CD14-positive monocyte (primary cell): ENCODE results near the gene MOB1B. TPM values are rescaled to one million over a fixed set of nuclear protein-coding genes. Genes with fewer than 3 reads are reported as not detected.
A peak's percentile ranks its signal among the peaks of the same experiment; 100 is the strongest.
"Not testable (repeated sequence)": the region's sequence is repeated elsewhere in the genome, so short reads cannot be mapped to it uniquely, and the experiment has no call there.

Experiments
- DNase-seq, 3 donors: peaks; one replicate each; pipeline ENCODE4 v3.0.0-alpha.2; 2011 to 2022
- H2AFZ ChIP-seq: 2 replicates; pipeline ENCODE4 v1.6.0; 2012; ENCODE audit warnings: mild to moderate bottlenecking, low read depth, low read length, inconsistent platforms; ENCODE audit not compliant: insufficient read depth, poor library complexity, severe bottlenecking
- H3K27ac ChIP-seq, 2 donors: 1 replicate in 1 of 2; 2 replicates in 1 of 2; pipeline ENCODE4 v1.5.1; 2012 to 2013; ENCODE audit warnings: low read length in 2 of 2, control low read depth in 1 of 2, inconsistent platforms in 1 of 2, low read depth in 1 of 2, mild to moderate bottlenecking in 1 of 2
- H3K27me3 ChIP-seq, 2 donors: one replicate each; pipeline versions ENCODE4 v1.6.0 to v1.6.1; 2011 to 2013; ENCODE audit warnings: low read length in 2 of 2; ENCODE audit not compliant: control insufficient read depth in 2 of 2, insufficient read depth in 2 of 2
- H3K36me3 ChIP-seq, 2 donors: replicated peaks in 1 of 2; 1 replicate in 1 of 2; 2 replicates in 1 of 2; pipeline versions ENCODE4 v1.5.1 to v1.6.1; 2012 to 2013; ENCODE audit warnings: low read length in 2 of 2, control low read depth in 1 of 2, inconsistent platforms in 1 of 2, mild to moderate bottlenecking in 1 of 2; ENCODE audit not compliant: insufficient read depth in 2 of 2, control insufficient read depth in 1 of 2
- H3K4me1 ChIP-seq, 2 donors: 1 replicate in 1 of 2; 2 replicates in 1 of 2; pipeline versions ENCODE4 v1.5.1 to v1.6.1; 2012 to 2013; ENCODE audit warnings: low read length in 2 of 2, control low read depth in 1 of 2, inconsistent platforms in 1 of 2, mild to moderate bottlenecking in 1 of 2, moderate library complexity in 1 of 2; ENCODE audit not compliant: insufficient read depth in 2 of 2, control insufficient read depth in 1 of 2
- H3K4me2 ChIP-seq: replicated peaks from 2 replicates; pipeline ENCODE3; 2012; ENCODE audit warnings: low read length, moderate library complexity, mild to moderate bottlenecking; ENCODE audit not compliant: poor library complexity, severe bottlenecking; ENCODE audit errors: extremely low read depth
- H3K4me3 ChIP-seq, 3 experiments: fragments of 200-600 bp in 1 of 3; sonication (generic) in 1 of 3; replicated peaks in 1 of 3; 1 replicate in 2 of 3; 2 replicates in 1 of 3; pipeline ENCODE4 v1.5.1; 2011 to 2013; ENCODE audit warnings: low read length in 3 of 3, mild to moderate bottlenecking in 3 of 3, control low read depth in 2 of 3, low read depth in 2 of 3, inconsistent platforms in 1 of 3, moderate library complexity in 1 of 3
- H3K79me2 ChIP-seq: 2 replicates; pipeline ENCODE4 v1.6.0; 2012; ENCODE audit warnings: mild to moderate bottlenecking, control low read depth, inconsistent platforms, low read length, moderate library complexity; ENCODE audit not compliant: insufficient read depth
- H3K9ac ChIP-seq: 2 replicates; pipeline ENCODE4 v1.6.0; 2017; ENCODE audit warnings: low read length, mild to moderate bottlenecking; ENCODE audit not compliant: insufficient read depth, poor library complexity, severe bottlenecking
- H3K9me3 ChIP-seq, 2 donors: replicated peaks in 1 of 2; 1 replicate in 1 of 2; 2 replicates in 1 of 2; pipeline versions ENCODE4 v1.5.1 to v1.6.1; 2012 to 2013; ENCODE audit warnings: low read length in 2 of 2, control low read depth in 1 of 2; ENCODE audit not compliant: control insufficient read depth in 1 of 2, insufficient read depth in 1 of 2
- H4K20me1 ChIP-seq: 2 replicates; pipeline ENCODE4 v1.6.0; 2012; ENCODE audit warnings: mild to moderate bottlenecking, low read length, control low read depth, moderate library complexity; ENCODE audit not compliant: insufficient read depth
- H3K27ac Mint-ChIP-seq, 7 donors: one replicate each; pipeline ENCODE4 v1.8.0; 2020; ENCODE audit warnings: mild to moderate bottlenecking in 7 of 7, mixed read lengths in 7 of 7, moderate library complexity in 6 of 7, inconsistent platforms in 2 of 7
- H3K27me3 Mint-ChIP-seq, 3 donors: one replicate each; pipeline ENCODE4 v1.8.0; 2021 to 2022; ENCODE audit warnings: low read depth in 3 of 3, mild to moderate bottlenecking in 3 of 3, mixed read lengths in 3 of 3, moderate library complexity in 3 of 3, inconsistent platforms in 1 of 3
- H3K36me3 Mint-ChIP-seq, 2 donors: one replicate each; pipeline ENCODE4 v1.8.0; 2020; ENCODE audit warnings: mixed read lengths in 2 of 2, inconsistent platforms in 1 of 2, mild to moderate bottlenecking in 1 of 2
- H3K4me1 Mint-ChIP-seq: one replicate; pipeline ENCODE4 v1.8.0; 2020; ENCODE audit warnings: mild to moderate bottlenecking, mixed read lengths
- H3K4me3 Mint-ChIP-seq, 2 donors: one replicate each; pipeline ENCODE4 v1.8.0; 2020; ENCODE audit warnings: mild to moderate bottlenecking in 2 of 2, mixed read lengths in 2 of 2, moderate library complexity in 1 of 2
- H3K9me3 Mint-ChIP-seq, 7 donors: one replicate each; pipeline ENCODE4 v1.8.0; 2020 to 2022; ENCODE audit warnings: mixed read lengths in 7 of 7, mild to moderate bottlenecking in 6 of 7, moderate library complexity in 6 of 7, inconsistent platforms in 2 of 7
- CTCF ChIP-seq: fragments of 200-600 bp; IDR thresholded peaks from one replicate; pipeline ENCODE4 v1.8.0; 2022; ENCODE audit warnings: antibody characterized with exemption, mild to moderate bottlenecking
- WGBS: methylation state at CpG from one replicate; pipeline ENCODE4 v1.1.5; 2013; ENCODE audit warnings: missing lambda C conversion rate; ENCODE audit not compliant: insufficient coverage; 5-methylcytosine and 5-hydroxymethylcytosine counted together
- intact Hi-C, 2 donors: fragments of 100-400 bp; cut with micrococcal nuclease; formaldehyde crosslinking; loops; one replicate each; pipeline versions ENCODE4 v1.15.0 to v1.15.1; 2023
- polyA plus RNA-seq, 3 donors: library from polyadenylated mRNA; depleted of rRNA in 1 of 3; unstranded in 2 of 3; stranded (reverse) in 1 of 3; fragments of 300-500 nt in 2 of 3; fragments of >200 nt in 1 of 3; fragmentation: Illumina TruSeq in 2 of 3; gene quantifications; 1 replicate in 2 of 3; 2 replicates in 1 of 3; pipeline ENCODE4 v1.2.3, GENCODE V29; 2012 to 2021

The MOB1B gene
- polyA plus RNA-seq, 3 donors = 3.9 to 10.7 (median 7.0) TPM

GRCh38 chr4:71004281-71004851, 102.2 kb downstream of the MOB1B start:
- peaks cover 41% of the 10 kb centered on the region for H3K4me1 Mint-ChIP-seq
- WGBS = 64% methylated on average over 4 of the region's 7 CpGs
- H4K20me1 ChIP-seq = peaks cover 22% of the 10 kb centered on the region
- peaks cover 10% of the 10 kb centered on the region in 2 donors for H3K4me1 ChIP-seq
- peaks cover 98% of the 10 kb centered on the region for H3K79me2 ChIP-seq
- H3K9ac ChIP-seq = no peak overlapping the region
- no peak overlapping the region for H3K4me3 Mint-ChIP-seq
- H2AFZ ChIP-seq = no peak overlapping the region
- H3K36me3 ChIP-seq = peaks cover 7 to 30% of the 10 kb centered on the region in 2 donors
- DNase-seq = no peak
- peaks cover 32 to 59% of the 10 kb centered on the region in 2 donors for H3K36me3 Mint-ChIP-seq
- no peak overlapping the region for H3K4me2 ChIP-seq
- peaks cover 0 to 2% (median 0%) of the 10 kb centered on the region in 7 donors for H3K9me3 Mint-ChIP-seq
- H3K27ac Mint-ChIP-seq = peak overlapping the region; percentile 15 to 82 (median 61)
- H3K27me3 ChIP-seq = no peaks in the 10 kb centered on the region
- intact Hi-C loops = loop anchor here in 1 of 2 donors (10.0 kb wide), 1 partner anchor 350 kb away; no protein-coding TSS in a partner anchor
- H3K4me3 ChIP-seq = no peak overlapping the region
- no peaks in the 10 kb centered on the region for H3K27me3 Mint-ChIP-seq
- TF ChIP-seq CTCF = no peak
- H3K9me3 ChIP-seq = no peaks in the 10 kb centered on the region
- H3K27ac ChIP-seq = peak overlapping the region in 1 of 2 donors; percentile 71

- Histone ChIP-seq H3K36me3 (peaks cover 7 to 30% of the 10 kb centered on the region in 2 donors), H3K4me1 (peaks cover 10% of the 10 kb centered on the region in 2 donors), H3K27ac (peak overlapping the region in 1 of 2 donors; percentile 9), H3K79me2 (peaks cover 99% of the 10 kb centered on the region), H4K20me1 (peaks cover 23% of the 10 kb centered on the region)
- 89% methylated on average over 1 of the region's 6 CpGs for WGBS
- not testable (repeated sequence) for H3K9me3 Mint-ChIP-seq, H2AFZ ChIP-seq, H3K9me3 ChIP-seq, H3K4me3 Mint-ChIP-seq, H3K27me3 ChIP-seq, H3K9ac ChIP-seq, H3K4me3 ChIP-seq, DNase-seq, H3K27me3 Mint-ChIP-seq, H3K4me2 ChIP-seq
- Mint-ChIP-seq H3K4me1 (peaks cover 40% of the 10 kb centered on the region), H3K27ac (peak overlapping the region in 6 of 7 donors; percentile 21 to 82 (median 54)), H3K36me3 (peaks cover 26 to 53% of the 10 kb centered on the region in 2 donors)
- intact Hi-C loops = loop anchor here in 1 of 2 donors (10.0 kb wide), 1 partner anchor 350 kb away; no protein-coding TSS in a partner anchor
Observed at GRCh38 chr4:71005025-71005424, 102.9 kb downstream of the MOB1B start.
